Motor neuron (in vitro differentiated cells): Measurements from ENCODE around the gene CSF3R. TPM values are rescaled to one million over a fixed set of nuclear protein-coding genes. Genes with fewer than 3 reads are reported as not detected.
"Not testable (repeated sequence)": the region's sequence is repeated elsewhere in the genome, so short reads cannot be mapped to it uniquely, and the experiment has no call there.

Experiments used
- ATAC-seq, 8 experiments: fragments of 200-7000 bp; cut with Tn5 transposase; replicated peaks in 6 of 8; 2 replicates each; pipeline ENCODE4 v1.8.0; 2021; ENCODE audit warnings: mild to moderate bottlenecking in 8 of 8, moderate library complexity in 8 of 8
- H3K27ac ChIP-seq, 2 donors: fragments of 250-450 bp; sonication (Bioruptor Pico); 2 replicates each; pipeline ENCODE4 v1.9.0; 2021; ENCODE audit warnings: antibody characterized with exemption in 2 of 2, mild to moderate bottlenecking in 2 of 2, moderate library complexity in 1 of 2
- H3K4me1 ChIP-seq, 2 donors: fragments of 250-450 bp; sonication (Bioruptor Pico); replicated peaks in 1 of 2; 2 replicates each; pipeline ENCODE4 v1.6.1; 2021; ENCODE audit warnings: antibody characterized with exemption in 2 of 2, mild to moderate bottlenecking in 2 of 2, moderate library complexity in 1 of 2
- H3K4me3 ChIP-seq, 5 donors: fragments of 250-450 bp; sonication (Bioruptor Pico); 2 replicates each; pipeline ENCODE4 v1.9.0; 2021; ENCODE audit warnings: antibody characterized with exemption in 5 of 5, mild to moderate bottlenecking in 5 of 5, moderate library complexity in 4 of 5
- WGBS, 10 experiments: fragments of 450-650 bp; shearing (Covaris generic); methylation state at CpG; one replicate each; pipeline ENCODE4 v1.0.0; 2022; 5-methylcytosine and 5-hydroxymethylcytosine counted together
- in situ Hi-C, 9 experiments: fragments of 400-800 bp; cut with MboI; loops; one replicate each; pipeline ENCODE4 v1.15.0; 2021; ENCODE audit warnings: low sequenced_read_pairs in 9 of 9, low pct_unique_long_range_greater_than_20kb in 2 of 9; ENCODE audit not compliant: unreplicated experiment in 9 of 9
- total RNA-seq, 8 experiments: library from RNA; unstranded; fragments of 300-600 nt; gene quantifications; 2 replicates each; pipeline versions ENCODE4 v1.2.3 to v1.2.4, GENCODE V29; 2022

CSF3R gene
- total RNA-seq, 8 experiments from 2014 or later: 0.05 to 6.9 (median 1.7) TPM; not detected in 1

- WGBS, 10 experiments: 40 to 100% (median 92%) methylated on average over 1 to 2 of the region's 2 CpGs; no CpG with 5 or more reads in 1 of the 10 experiments
- not testable (repeated sequence) for H3K4me3 ChIP-seq, ATAC-seq, H3K27ac ChIP-seq, H3K4me1 ChIP-seq
- in situ Hi-C loops: loop anchor here in 1 of 9 experiments (25.0 kb wide), 1 partner anchor 1176 kb away; the partner anchor contains the start of gene CDCA8
Measured at GRCh38 chr1:36511220-36511619, 28.5 kb upstream of the CSF3R start.

DNA sequence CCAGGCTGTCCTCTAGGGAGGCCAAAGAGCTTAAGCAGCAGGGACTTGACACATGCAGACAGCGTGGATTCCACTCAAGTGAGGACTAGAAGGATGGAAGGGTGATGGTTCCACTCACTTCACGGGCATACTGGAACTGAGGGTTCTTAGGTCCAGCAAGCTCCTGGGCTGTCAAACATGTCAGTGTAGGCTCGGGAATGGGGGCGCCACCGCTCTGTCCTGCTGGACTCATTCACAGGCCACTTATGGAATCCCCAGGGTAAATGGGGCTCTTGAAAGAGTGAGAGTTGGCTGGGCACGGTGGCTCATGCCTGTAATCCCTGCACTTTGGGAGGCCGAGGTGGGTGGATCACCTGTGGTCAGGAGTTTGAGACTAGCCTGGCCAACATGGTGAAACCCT lies 27.7 kb upstream of the CSF3R start:
- Histone ChIP-seq H3K4me3 (no peak overlapping the region), H3K4me1 (no peaks in the 10 kb centered on the region), H3K27ac (no peak overlapping the region)
- ATAC-seq: no peak
- 0 to 93% (median 78%) methylated on average over 1 to 7 of the region's 7 CpGs; no CpG with 5 or more reads in 3 of the 10 experiments for WGBS, 10 experiments
- in situ Hi-C loops: loop anchor here in 1 of 9 experiments (25.0 kb wide), 1 partner anchor 1177 kb away; the partner anchor contains the start of gene CDCA8

GRCh38 chr1:36508257-36508656 lies 25.5 kb upstream of the CSF3R start:
- no peak overlapping the region for H3K27ac ChIP-seq
- ATAC-seq: no peak
- no peak overlapping the region for H3K4me3 ChIP-seq
- in situ Hi-C loops: loop anchor here in 1 of 9 experiments (25.0 kb wide), 1 partner anchor 1179 kb away; the partner anchor contains the start of gene CDCA8
- no peaks in the 10 kb centered on the region for H3K4me1 ChIP-seq
- WGBS, 10 experiments: 40 to 100% (median 90%) methylated on average over 1 to 2 of the region's 3 CpGs; no CpG with 5 or more reads in 4 of the 10 experiments

- WGBS, 10 experiments: 0 to 83% (median 74%) methylated on average over 1 to 5 of the region's 5 CpGs; no CpG with 5 or more reads in 1 of the 10 experiments
- no peak for ATAC-seq
- H3K27ac ChIP-seq: no peak overlapping the region
- no peaks in the 10 kb centered on the region for H3K4me1 ChIP-seq
- in situ Hi-C loops: loop anchor here in 1 of 9 experiments (25.0 kb wide), 1 partner anchor 1181 kb away; the partner anchor contains the start of gene CDCA8
- H3K4me3 ChIP-seq: no peak overlapping the region
Measured at GRCh38 chr1:36506276-36506920, 23.7 kb upstream of the CSF3R start.

DNA sequence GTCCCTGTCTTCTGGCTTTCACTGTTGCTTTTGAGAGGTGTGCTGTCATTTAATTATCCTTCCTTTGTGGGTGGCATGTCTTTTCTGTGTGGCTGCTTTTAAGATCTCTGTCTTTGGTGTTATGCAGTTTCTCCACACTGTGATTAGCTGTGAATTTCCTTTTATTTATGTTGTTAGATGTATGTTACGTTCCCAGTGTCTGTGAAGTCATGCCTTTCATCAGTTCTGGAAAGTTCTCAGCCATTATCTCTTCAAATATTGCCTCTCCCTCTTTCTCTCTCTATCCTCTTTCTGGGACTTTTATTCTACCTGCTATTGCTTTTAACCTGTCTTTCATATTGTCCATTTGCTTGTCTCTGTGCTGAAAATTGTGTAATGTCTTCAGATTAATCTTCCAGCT lies 21.0 kb upstream of the CSF3R start:
- Histone ChIP-seq H3K4me3 (no peak overlapping the region), H3K27ac (no peak overlapping the region), H3K4me1 (no peaks in the 10 kb centered on the region)
- WGBS, 10 experiments: 0 to 82% (median 39%) methylated on average over 1 of the region's 1 CpG; no CpG with 5 or more reads in 2 of the 10 experiments
- in situ Hi-C loops: loop anchor here in 1 of 9 experiments (25.0 kb wide), 1 partner anchor 1184 kb away; the partner anchor contains the start of gene CDCA8
- ATAC-seq: no peak

DNA sequence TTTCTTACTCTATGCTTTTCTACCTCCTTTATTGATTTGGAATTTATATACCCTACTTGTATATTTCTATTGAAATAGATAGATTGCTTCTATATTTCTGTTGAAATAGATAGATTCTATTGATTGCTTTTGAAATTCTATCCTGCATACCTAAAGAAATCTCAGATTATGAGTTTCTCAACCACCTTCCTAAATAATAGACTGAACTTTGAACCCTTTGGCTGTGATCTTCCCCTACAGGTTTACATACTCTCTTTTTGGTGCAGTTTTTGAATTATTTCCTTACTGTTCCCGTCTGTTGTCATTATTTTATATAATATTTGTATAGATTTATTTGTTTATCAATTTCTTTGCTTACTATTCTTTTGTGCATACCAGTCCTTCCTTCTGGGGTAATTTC lies 20.4 kb upstream of the CSF3R start:
- no peak for ATAC-seq
- WGBS, 10 experiments: 0 to 80% (median 59%) methylated on average over 1 of the region's 1 CpG
- in situ Hi-C loops: loop anchor here in 1 of 9 experiments (25.0 kb wide), 1 partner anchor 1184 kb away; the partner anchor contains the start of gene CDCA8

GRCh38 chr1:36502616-36503015 lies 19.9 kb upstream of the CSF3R start:
- Histone ChIP-seq H3K4me3 (no peak overlapping the region), H3K4me1 (no peaks in the 10 kb centered on the region), H3K27ac (no peak overlapping the region)
- in situ Hi-C loops: loop anchor here in 1 of 9 experiments (25.0 kb wide), 1 partner anchor 1185 kb away; the partner anchor contains the start of gene CDCA8
- WGBS, 10 experiments: 0 to 92% (median 72%) methylated on average over 1 to 2 of the region's 2 CpGs; no CpG with 5 or more reads in 3 of the 10 experiments
- no peak for ATAC-seq

More for the DNA sequence above, 20.4 kb upstream of the CSF3R start:
- no peaks in the 10 kb centered on the region for H3K4me1 ChIP-seq
- no peak overlapping the region for H3K27ac ChIP-seq
- H3K4me3 ChIP-seq: no peak overlapping the region

- H3K4me3 ChIP-seq, H3K4me1 ChIP-seq, H3K27ac ChIP-seq, ATAC-seq: not testable (repeated sequence)
- in situ Hi-C loops: loop anchor here in 1 of 9 experiments (25.0 kb wide), 1 partner anchor 1185 kb away; the partner anchor contains the start of gene CDCA8
- WGBS, 10 experiments: 35 to 96% (median 85%) methylated on average over 3 to 4 of the region's 4 CpGs
Measured at GRCh38 chr1:36501911-36502310, 19.2 kb upstream of the CSF3R start.

DNA sequence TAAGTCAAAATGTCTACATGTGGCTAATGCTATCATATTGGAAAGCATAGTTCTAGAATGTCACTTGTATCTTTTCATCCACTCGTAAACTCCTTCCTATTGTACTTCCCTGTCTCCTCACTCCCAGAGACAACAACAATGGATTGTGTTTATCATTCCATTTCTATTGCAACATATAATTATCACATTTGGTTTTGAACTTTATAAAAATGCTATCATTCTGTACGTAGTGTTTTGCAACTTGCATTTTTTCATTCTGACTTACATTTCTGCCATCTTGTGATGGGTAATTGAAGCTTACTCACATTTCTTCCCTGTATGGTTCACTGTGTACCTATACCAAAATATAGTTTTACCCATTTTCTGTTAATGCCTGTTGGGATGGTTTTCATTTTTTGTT lies 14.5 kb upstream of the CSF3R start:
- in situ Hi-C loops: no loop called here
- Histone ChIP-seq H3K4me3 (no peak overlapping the region), H3K27ac (no peak overlapping the region), H3K4me1 (no peaks in the 10 kb centered on the region)
- 50 to 100% (median 78%) methylated on average over 1 to 2 of the region's 2 CpGs for WGBS, 10 experiments
- no peak for ATAC-seq

GRCh38 chr1:36494971-36495370 lies 12.3 kb upstream of the CSF3R start:
- WGBS, 10 experiments: 0 to 85% (median 61%) methylated on average over 1 to 5 of the region's 5 CpGs; no CpG with 5 or more reads in 3 of the 10 experiments
- ATAC-seq: no peak
- H3K4me1 ChIP-seq: no peaks in the 10 kb centered on the region
- in situ Hi-C loops: no loop called here
- H3K27ac ChIP-seq: no peak overlapping the region
- H3K4me3 ChIP-seq: no peak overlapping the region

DNA sequence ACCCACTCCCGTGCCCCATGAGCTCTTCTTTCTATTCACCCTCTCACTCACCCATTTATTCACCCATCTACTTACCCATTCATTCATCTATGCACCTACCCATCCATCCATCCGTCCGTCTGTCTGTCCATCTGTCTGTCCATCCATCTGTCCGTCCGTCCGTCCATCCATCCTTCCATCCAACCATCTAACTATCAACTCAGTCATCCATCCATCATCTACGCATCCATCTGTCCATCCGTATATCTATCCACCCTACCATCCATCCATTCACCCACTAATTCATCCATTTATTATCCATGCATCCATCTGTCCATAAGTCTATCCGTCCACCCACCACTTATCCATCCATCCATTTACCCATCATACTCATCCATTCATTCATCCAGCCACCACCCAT lies 10.8 kb upstream of the CSF3R start:
- in situ Hi-C loops: no loop called here
- 59 to 95% (median 79%) methylated on average over 2 to 9 of the region's 9 CpGs for WGBS, 10 experiments
- ATAC-seq: no peak
- H3K4me1 ChIP-seq: peaks cover 0 to 3% of the 10 kb centered on the region in 2 donors
- no peak overlapping the region for H3K4me3 ChIP-seq
- no peak overlapping the region for H3K27ac ChIP-seq

DNA sequence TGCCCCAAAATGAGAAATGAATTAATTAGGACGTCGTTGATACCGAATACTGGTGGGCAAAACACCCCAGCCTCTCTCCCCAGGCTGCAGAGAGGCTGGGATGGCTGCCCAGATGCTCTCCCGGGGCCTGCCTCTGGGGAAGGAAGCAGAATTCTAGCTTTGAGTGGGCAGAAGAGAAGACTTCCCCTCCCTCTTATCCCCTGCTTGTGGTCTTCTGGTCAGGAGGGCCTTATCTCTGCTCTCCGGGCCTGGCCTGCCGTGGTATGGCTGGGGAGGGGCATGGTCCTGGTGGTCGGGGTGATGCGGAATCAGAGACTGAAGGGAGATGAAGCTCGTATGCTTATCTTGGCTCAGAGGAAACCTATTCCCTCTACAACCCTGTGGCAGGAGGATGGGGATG lies 9.8 kb upstream of the CSF3R start:
- Histone ChIP-seq H3K27ac (no peak overlapping the region), H3K4me3 (no peak overlapping the region), H3K4me1 (peaks cover 0 to 3% of the 10 kb centered on the region in 2 donors)
- no peak for ATAC-seq
- in situ Hi-C loops: no loop called here
- WGBS, 10 experiments: 0 to 83% (median 54%) methylated on average over 1 to 9 of the region's 9 CpGs; no CpG with 5 or more reads in 4 of the 10 experiments

DNA sequence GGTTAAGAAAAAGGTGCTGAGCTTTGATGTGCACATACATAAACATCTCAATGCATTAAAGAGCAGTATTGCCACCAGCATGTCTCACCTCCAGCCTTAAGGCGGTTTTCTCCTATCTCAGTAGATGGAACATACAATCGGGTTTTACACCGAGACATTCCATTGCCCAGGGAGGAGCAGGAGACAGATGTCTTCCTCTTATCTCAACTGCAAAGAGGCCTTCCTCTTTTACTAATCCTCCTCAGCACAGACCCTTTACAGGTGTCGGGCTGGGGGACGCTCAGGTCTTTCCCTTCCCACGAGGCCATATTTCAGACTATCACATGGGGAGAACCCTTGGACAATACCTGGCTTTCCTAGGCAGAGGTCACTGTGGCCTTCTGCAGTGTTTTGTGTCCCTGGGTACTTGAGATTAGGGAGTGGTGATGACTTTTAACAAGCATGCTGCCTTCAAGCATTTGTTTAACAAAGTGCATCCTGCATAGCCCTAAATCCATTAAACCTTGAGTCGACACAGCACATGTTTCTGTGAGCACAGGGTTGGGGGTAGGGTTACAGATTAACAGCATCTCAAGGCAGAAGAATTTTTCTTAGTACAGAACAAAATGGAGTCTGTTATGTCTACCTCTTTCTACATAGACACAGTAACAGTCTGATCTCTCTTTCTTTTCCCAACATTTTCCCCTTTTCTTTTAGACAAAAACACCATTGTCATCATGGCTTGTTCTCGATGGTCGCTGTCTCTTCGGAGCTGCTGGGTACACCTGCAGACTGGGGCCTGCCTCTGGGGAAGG lies 6.7 kb upstream of the CSF3R start:
- H3K4me1 ChIP-seq, ATAC-seq, H3K27ac ChIP-seq, H3K4me3 ChIP-seq, in situ Hi-C loops: not testable (repeated sequence)
- 21 to 100% (median 75%) methylated on average over 1 to 8 of the region's 10 CpGs; no CpG with 5 or more reads in 4 of the 10 experiments for WGBS, 10 experiments
